D721Med (cell line): Measurements from ENCODE around the gene CFAP99.
A peak's percentile ranks its signal among the peaks of the same experiment; 100 is the strongest.

ENCODE experiments used
- DNase-seq: peaks from one replicate; pipeline ENCODE4 v3.0.0; 2011; ENCODE audit warnings: low spot score; ENCODE audit not compliant: insufficient read length
- FAIRE-seq: peaks from 2 replicates; lab custom pipeline; 2011; peaks lifted over from hg19 to GRCh38; lab: Jason Lieb, UNC
- TF ChIP-seq, protein P1 (sequence below): IDR thresholded peaks from 2 replicates; pipeline ENCODE4 v1.5.1; 2012; ENCODE audit warnings: mild to moderate bottlenecking, control low read depth; ENCODE audit not compliant: insufficient read depth; ENCODE audit errors: missing control alignments

The CFAP99 gene

DNA sequence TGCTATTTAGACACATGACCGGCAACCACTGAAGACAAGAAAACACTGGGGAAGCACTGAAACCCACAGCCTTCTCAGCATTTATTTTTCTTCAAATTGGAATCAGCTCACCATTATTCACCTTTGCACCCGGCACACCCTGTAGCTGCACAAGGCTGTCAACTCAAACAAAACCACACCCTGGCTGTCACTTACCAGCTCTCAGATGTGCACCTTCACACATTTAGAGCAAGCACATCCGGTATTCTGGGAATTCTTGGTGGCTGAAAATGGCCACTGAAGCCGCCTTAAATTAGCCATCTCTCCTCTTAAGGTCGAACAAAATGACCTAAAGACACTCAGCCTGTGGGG, 6.2 kb upstream of the CFAP99 start:
- DNase-seq = no peak
- TF ChIP-seq, protein P1, sequence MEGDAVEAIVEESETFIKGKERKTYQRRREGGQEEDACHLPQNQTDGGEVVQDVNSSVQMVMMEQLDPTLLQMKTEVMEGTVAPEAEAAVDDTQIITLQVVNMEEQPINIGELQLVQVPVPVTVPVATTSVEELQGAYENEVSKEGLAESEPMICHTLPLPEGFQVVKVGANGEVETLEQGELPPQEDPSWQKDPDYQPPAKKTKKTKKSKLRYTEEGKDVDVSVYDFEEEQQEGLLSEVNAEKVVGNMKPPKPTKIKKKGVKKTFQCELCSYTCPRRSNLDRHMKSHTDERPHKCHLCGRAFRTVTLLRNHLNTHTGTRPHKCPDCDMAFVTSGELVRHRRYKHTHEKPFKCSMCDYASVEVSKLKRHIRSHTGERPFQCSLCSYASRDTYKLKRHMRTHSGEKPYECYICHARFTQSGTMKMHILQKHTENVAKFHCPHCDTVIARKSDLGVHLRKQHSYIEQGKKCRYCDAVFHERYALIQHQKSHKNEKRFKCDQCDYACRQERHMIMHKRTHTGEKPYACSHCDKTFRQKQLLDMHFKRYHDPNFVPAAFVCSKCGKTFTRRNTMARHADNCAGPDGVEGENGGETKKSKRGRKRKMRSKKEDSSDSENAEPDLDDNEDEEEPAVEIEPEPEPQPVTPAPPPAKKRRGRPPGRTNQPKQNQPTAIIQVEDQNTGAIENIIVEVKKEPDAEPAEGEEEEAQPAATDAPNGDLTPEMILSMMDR = no peak
- no peak for FAIRE-seq

DNA sequence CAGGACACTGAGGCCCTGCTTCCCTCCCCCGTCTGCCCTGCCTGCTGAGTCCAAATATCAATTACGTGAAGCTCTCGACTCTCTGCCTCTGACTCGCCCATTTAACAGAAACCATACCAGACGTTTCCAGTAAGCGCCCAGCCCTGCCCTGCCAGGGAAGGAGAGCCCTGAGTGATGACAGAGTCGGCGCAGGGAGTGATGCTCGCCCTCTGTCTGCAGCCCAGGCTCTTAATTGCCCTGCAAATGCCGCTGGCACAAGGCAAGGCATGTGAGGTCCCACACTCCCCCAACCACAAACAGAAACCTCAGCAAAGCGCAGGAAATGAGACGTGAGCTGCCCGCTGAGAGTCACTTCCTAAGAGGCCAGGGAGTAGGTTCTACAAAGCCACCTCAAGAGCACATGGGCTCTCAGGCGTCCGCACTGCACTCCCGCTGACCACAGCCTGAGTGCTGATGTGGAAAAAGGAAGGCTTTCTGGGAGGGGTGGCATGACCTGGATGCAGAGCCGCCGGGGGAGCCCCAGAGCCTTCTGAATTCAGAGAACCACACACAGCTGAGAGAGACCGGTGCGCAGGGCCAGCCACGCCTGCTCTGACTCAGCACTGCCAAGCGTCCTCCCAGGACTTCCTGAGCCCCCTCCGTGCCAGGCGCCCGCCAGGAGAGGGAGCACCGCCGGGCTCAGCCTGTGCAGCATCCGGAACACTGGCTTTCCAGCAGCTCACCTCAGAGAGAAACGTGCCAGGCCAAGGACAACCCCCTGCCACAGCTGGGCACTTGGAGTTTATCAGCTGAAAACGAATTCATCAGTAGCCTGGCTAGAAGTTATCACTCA, 5.7 kb upstream of the CFAP99 start:
- TF ChIP-seq, protein P1 = peak; percentile 22
- DNase-seq = no peak
- FAIRE-seq = no peak

DNA sequence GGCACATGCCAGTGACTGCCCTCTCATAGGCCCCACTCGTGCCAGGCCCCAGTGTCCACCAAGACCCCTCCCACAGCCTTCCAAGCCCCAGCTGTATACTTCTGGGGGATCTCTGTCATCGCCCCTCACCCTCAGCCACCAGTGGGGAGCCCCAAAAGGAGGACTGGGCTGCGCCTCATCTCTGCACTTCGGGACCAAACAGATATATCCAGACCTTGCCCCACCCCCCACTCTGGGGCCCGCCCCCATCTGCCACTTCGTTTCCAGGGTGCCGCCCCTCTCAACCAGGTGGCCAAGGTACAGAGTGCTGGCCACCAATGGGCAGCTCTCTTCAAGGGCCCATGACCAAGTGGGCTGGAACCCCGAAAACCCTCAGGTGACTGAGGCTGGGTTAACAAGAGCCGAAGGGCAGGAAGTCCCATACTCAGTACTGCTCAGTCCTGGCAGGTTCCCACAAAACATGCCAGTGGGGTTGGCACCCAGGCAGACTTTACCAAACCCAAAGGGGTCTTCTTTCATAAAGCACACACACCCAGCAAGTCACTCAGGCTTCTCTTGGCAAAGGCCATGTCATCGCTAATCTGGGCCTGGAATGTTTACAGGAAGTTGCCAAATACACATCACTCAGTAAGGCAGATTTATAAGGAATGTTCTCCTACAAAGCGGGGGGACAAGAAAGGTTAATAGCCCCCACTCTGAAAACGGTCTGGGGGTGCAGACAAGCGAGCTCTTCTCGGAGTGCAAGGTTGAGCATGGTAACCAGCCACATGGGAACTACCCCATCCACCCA, 4.7 kb upstream of the CFAP99 start:
- TF ChIP-seq, protein P1 = no peak
- FAIRE-seq (no peak), DNase-seq (no peak)

DNA sequence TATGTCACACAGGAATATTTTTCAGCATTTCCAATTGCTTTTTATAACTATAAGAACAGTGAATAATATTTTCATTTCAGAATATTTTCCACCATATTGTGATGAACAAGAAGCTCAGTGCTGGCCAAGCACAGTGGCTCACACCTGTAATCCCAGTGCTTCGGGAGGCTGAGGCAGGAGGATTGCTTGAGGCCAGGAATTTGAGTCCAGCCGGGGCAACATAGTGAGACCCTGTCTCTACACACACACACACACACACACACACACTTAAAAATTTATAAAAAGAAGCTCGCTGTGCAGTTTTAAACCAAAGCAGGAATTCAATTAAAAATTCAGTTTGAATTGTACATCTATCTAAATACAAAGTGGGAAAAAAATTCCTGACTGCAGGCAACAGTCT, 3.5 kb upstream of the CFAP99 start:
- TF ChIP-seq, protein P1 = no peak
- DNase-seq = no peak
- FAIRE-seq = no peak

DNA sequence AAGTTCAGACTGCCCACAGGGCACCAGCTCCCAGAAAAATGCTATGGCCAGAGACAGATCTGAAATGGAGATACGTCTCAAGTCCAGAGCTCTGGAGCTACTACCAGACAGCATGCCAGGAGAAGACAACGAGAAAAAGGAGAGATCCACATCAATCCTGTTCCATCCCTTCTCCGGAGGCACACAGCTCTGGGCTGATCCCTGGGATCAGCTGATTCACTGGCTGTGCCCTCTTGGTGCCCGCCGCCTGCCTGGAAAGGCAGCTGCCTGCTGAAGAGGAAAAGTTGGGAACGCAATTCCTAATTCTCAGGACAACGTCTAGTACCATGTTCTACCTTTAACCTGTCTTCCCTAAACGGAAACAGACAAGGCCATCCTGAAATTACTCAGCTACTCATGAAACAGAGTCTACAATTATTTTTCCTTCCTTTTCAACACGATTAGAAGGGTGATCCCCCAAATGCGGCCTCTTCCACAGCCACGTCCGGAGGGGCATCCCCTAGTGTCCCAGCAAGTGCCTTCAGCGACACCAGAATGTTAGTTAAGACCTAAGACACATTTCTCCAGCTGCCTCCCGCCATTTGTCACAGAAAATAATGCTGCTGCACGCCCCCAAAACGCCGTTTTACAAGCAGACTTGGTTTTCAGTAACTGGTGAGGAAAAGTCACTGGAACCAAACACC, 2.7 kb upstream of the CFAP99 start:
- no peak for FAIRE-seq
- TF ChIP-seq, protein P1 = no peak
- no peak for DNase-seq

DNA sequence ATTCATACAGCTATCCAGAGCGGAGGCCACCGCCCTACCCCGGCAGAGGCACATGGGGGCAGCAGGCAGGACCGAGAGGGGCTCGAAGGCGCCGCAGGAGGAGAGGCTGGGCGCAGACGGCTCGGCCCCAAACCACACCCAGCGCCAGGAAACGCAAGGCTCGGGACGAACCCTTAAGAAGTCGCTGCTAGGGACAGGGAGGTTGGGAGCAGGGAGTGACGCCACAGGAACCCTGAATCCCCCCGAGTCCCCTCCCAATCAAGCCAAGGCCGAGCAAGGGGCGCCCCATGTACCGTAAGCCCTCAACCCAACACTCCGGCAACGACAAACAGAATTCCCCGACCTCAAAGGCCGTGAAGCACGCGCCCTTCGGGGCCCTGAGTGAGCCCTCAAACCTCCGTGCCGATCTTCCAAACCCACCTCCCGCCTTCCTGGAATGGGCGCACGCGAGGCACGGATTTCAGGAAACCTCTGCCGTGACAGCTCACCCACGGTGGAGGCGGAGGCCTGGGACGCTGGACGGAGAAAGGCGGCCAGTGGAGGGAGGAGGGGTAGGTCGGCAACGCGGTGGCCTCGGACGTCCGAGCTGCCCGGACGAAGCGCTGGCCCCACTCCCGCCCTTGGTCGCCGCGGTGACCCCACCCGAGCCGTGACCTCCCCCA, 2.1 kb upstream of the CFAP99 start:
- TF ChIP-seq, protein P1 = no peak
- FAIRE-seq (no peak), DNase-seq (no peak)
